HG03196 (cell line): Measurements from ENCODE around the gene LNX1.

Source experiments
- ATAC-seq: cut with Tn5 transposase; IDR thresholded peaks from one replicate; pipeline ENCODE4 v1.9.1; 2021; ENCODE audit not compliant: unreplicated experiment

The LNX1 gene

DNA sequence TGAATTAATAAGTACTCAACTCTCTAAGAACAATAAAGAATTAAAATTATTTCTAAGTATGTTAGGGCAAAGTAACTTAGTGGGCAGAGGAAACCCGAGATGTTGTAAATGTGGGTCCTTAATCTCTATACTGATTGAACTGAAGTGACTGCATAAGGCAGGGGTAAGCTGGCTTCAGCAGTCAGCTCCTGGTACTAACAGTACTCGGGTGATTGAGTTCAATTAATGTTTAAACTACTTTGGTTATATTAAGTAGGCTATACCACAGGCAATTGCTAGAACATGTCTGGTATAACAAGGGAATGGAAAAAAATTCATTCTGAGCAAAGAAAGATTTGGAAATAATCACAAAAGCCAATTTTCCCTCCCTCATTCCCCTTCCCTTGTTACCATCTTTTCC is 90.7 kb downstream of the LNX1 start:
- ATAC-seq: no peak

DNA sequence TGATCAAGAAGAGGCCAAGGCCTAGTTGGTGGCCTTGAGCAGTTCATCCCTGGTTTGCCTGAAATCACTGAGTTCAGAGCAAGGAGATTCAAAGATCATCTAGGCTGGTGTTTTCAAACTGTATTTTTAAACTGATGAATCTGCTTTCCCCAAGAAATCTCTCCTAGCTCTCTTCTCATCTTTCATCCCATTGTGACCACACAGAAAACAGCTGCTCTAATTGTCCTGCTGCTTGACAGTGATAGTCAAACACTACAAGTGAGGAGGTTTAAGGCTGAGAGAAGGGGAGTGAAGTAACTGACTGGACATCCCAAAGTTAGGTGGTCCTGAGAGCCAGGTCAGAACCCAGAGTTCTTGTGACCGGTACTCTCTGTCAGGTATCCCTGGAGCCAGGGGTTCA is 91.5 kb downstream of the LNX1 start:
- no peak for ATAC-seq

DNA sequence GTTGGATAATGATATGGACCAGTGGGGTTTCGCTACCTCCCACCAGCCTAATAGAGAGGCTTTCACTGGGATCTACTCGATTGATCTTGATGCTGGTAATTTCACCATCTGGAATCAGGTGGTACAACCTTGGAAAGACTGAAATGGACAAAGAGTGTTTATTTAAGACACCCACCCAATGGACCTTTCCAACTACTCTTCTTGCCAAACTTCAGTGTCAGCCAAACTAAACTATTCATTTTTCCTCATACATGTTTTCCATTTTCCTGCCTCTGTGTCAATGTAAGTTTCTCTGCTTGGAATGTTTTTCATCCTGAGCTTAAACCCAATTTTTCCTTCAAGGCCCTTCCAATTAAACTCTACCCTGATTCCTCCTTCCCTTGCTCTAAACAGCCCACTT is 92.6 kb downstream of the LNX1 start:
- ATAC-seq: no peak

DNA sequence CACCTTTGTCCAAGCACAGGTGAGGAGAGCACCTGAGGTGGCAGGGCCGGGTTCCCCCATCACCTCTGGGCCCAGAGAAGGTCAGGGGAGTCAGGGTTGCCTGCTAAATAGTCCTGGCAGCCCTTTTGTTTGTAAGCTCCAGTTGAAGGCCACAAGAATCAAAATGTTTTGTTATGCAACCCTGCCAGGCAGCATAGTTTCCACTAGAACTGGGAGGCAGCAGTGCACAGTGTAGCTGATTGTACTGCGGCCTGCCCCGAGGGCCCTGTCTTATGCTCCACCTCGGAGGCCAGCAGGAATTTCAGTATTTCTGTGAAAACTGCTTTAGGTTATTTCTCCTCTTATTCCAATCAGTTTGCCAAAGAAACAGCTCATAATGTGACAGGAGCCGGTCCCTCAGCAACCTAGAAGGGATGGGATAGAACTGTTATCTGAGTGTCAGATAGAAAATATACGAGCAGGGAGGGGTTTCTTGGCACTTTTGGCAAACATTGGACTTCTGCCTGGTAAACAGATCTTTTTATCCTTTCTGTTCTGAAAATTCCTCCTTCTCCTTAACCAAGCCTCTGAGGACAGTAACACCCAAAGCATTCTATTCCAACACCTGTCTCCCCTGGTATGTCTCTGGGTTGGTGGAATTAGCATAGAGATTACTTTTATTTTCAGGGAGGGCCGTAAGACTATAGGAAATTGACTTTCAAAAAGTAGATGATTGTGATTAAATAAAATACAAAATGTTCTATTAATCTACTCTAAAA is 93.6 kb downstream of the LNX1 start:
- ATAC-seq: no peak

DNA sequence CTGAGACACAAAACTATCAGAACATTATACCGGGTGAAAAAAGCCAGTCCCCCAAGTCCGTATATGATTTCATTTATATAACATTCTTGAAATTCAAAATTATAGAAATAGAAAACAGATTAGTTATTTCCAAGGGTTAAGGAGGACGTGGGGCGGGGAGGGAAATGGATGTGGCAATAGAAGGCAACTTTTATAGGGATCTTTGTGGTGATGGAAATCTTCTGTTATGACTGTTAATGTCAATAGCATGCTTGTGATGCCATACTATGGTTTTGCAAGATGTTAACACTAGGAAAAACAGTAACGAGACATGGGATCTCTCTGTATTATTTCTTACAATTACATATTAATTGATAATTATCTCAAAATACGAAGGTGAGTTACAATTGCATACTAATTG is 96.4 kb downstream of the LNX1 start:
- ATAC-seq: no peak

DNA sequence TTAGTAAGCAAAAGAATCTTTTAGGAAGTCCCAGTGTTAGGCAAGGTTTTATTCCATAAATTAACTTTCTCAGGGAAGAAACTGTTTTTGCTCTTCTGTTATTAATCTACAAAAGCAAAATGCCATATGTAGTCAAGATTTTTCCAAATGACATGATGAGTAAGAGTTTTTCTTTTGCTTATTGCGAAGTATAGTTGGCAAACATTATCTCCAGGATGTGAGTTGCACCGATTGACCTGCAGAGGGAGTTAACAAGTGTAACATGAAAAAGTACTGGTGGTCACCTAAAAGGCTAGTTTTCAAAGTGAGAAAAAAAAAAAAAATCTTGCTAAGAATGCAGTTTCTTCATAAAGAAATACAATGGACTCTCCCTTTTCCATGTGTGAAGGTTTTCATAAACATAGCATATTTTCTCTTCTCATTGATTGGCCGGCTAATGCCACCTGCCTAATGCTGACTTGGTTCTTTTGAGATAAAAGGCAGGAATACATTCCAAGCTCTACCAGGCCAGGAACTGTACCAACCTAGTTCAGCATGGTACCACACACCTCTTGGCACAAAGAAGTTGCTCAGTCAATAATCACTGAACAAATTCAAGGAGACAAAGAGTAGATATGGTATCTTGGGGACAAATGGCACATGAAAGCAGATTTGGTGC is 100.2 kb downstream of the LNX1 start:
- ATAC-seq: no peak

DNA sequence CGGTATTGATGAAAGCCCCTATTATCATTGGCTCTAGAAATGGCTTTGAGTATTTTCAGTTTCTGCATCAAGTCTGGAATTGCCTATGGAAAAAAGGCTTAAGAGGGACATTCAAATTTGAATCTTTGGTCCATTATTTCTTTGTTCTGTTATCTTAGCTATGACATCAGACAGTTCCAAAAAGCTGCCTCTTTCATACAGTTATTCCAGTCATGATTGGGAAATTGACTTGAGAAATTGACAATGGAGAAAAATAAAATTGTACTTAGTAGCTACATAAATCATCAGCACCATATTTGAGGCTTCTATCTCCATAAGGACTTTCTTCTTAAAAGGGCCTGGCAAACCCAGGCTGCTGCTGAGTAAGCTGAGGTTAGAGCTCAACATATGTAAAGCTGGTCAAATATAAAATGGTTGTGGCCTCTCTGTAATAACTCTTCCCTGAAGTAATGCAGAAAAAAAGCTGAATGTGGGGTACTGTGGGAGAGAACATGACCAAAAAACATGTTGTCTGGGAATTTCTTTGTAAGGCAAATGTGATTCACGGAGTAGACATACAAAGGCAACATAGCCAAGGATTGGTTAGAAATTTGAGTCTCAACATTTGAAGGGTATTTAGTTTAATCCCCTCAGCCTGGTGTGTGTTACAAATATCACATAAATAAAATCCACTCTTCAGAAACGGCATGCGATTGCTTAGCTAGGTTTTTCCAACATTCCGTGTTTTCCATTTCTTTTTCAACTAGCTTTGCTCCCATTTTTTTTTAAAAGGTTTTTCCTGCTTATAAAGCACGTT is 100.9 kb downstream of the LNX1 start:
- ATAC-seq: no peak

DNA sequence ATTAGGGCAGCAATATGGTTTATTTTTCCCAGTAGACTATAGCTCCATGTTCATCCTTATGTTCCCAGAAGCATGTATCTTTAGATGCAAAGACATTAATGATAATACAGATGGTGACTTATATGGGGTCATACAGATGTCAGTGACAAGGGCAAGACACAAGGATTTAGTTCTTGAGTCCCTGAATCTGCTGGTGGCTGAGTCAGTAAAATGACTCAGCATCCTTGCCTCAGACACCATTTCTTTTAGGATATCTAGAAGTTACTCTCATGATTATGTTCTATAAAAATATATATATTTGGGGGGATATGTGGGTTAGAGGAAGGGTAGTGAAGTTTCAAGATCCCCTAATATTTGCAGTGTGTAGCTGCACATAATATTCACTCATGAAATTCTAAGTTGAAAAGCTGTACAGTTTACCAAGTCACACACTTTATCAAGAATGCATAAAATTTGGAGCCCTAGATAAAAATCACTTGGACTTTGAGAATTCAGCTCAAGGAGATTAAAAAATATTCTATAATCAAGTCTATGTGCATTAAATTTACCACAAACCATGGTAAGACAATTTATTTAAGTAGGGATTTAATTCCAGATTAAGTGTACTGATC is 101.9 kb downstream of the LNX1 start:
- no peak for ATAC-seq

DNA sequence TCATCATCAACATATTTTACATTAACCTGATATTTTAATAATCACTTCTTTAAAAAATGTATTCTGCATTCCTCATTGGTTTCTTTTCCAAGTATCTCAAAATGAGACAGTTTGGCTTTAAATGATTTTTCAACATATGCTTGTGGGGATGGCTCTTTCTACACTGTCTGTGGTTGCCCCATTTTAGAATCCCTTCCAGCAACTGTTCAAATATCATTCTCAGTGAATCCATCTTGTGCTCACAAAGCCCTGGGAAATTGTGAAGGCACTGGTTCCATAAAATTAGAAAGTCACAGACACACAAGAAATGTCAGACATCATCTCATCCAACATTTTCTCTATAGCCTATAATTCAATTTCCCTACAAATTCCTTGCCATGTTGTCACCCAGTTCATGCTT is 103.5 kb downstream of the LNX1 start:
- no peak for ATAC-seq

DNA sequence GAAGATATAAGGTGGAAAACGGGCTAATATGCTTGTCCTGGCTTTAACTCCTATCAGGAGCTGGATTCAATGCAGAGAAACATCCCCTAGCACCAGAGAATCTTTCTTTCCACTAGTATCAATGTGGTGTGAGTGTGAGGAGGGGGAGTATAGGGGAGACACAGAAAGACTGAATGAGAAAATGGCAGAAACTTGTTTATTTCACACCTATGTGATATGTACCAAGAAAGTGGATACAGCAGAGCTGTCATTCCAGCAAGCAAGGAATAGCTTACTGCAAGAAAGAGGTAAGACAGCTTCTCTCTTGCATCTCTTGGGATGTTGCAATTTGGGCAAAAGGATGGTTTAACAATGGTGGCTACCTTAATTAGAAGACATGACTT is 105.6 kb downstream of the LNX1 start:
- ATAC-seq: no peak

DNA sequence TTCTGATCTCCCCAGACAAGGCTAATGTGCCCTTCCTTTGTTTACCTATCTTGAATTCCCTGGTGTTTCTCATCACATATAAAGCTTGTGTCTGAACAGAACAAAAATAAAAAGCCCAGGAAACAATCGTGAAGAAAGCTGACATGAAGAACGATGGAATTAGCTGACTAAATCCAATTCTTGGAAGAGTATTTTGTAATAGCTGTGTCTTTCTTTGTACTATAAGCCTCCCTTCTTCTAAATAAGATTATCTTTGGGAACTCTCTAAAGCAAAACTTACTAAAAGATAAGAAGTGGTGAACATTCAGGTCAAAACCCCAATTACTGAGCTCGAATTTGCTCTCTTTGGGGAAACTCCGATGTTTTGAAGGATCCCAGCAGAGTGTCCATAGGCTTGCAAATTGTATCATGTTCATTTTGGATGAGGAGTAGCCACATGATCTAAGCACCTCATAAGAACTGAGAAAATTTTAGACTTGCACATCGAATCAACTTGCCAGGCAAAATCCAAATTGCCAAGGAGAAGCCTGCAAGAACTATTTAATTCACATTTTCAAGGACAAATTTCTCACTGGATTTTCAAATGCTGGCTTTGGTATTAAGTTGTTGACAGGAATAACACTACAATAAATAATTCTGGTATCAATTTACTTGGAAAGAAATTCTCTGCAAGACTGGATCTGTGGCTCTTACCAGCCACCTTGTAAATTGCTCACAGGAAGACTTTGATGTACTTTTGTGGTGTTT is 106.2 kb downstream of the LNX1 start:
- ATAC-seq: no peak

DNA sequence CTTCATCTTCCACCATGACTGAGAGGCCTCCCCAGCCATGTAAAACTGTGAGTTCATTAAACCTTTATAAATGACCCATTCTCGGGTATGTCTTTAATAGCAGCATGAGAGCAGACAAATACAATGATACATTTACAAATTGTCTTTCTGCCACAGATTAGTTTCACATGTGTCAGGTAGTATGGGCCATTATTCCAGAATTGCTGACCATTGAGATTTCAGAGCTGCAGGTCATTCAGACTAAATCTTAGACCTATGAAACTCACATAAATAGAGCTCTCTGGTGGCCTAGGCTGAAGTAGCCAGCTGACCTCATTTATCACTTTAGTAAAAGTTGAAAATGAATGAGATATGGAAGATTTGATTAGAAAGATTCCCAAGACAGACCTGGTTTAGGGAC is 108.0 kb downstream of the LNX1 start:
- ATAC-seq: no peak

DNA sequence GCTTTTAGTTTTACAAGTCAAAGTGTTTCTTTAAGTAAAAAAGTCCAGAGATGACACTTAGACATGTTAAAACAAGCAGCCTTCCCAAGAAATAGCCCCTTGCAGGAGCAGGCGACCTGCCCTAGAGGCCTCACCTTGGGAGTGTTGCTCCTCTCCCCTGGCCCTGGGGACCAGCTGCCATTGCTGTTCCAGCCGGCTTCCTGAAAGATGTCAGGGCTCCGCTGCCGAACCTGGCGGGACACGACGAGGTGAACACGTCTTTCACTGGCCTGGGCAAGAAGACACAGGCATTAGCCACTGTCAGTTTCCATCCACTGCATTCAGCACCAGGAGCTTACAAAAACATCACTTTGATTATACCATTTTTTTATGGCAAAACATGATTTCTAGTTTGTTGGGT is 109.7 kb downstream of the LNX1 start:
- no peak for ATAC-seq

DNA sequence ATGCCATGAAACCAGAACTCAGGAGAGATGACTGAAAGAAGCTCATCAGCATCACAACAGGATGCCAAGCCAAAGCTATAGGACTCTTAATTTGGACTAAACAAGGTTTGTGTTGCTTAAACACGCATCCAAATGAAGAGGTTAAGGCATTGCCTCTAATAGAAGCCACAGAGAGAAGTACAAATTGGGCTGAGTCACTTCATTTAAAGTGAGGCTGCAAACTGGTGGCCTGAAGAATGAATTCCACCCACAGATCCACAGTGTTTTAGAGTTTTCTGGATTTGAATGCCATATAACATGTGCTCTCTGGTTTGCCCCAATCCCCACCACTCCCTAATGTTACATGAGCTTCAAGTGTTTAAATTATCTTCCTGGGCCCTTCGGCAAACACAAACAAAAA is 110.4 kb downstream of the LNX1 start:
- ATAC-seq: no peak

DNA sequence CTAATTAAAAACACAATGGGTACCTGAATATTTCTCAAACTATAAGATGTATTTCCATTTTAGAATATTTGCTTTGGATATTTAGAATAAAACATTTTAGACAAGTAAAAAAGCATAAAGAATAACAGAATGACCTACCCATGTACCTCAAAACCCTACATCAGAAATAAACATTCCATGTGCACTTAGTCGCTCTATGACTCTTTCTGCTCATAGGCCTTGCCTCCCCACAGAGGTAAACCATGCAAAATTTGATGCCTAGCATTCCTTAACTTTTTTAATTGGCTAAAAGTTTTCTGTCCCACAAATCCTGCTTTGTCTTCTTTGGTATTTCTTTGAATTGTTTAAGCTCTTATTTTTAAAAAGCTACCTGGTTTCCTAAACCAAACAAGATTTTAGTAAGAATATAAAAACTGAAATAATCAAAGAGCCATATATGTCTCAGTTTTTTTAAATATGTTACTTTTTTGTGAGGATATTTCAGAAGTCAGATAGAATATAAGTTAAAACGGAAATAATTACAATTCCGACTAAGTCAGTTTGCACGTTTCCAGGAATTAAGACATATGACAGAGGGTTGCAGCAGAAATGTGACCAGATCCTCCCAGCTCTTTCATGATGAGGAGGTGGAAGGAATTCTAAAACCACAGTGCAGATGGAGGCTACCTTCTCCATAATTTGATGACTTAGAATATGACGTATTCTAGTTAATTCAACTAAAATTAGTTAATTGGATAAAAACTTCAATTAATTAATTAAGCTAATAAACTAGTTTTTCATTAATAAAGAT is 111.4 kb downstream of the LNX1 start:
- no peak for ATAC-seq

DNA sequence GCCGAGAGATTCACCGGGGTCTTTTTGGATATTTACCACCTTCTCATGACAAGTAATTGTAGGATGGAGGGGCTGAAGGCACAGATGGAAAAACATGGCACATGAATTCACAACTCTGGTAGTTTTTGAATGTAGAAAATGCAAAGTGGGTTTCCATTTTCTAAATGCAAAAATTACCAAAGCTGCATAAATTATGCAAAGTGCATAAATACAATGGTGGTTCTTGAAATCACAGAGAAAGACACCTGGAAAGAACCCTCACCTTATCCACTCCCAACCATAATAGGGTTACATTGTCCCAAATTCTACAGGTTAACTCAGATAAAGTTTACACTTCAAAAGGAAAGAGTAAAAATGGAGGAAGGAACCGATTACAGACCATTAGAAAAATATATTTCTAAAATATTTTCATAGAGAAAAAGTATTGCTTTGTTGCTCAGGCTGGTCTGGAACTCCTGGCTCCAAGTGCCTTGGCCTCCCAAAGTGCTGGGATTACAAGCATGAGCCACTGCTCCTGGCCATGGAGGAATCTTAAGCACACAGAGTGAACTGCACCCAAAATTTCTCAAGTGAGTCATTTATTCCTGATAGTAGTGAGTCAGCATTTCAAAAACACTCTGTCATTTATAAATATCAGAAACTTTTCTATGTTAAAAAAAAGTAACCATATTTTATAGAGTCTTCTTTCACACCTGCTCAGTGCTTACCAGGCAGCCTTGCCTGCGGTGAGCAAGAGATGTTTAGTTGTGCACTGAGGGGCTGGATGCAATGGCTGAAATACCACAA is 112.4 kb downstream of the LNX1 start:
- no peak for ATAC-seq

DNA sequence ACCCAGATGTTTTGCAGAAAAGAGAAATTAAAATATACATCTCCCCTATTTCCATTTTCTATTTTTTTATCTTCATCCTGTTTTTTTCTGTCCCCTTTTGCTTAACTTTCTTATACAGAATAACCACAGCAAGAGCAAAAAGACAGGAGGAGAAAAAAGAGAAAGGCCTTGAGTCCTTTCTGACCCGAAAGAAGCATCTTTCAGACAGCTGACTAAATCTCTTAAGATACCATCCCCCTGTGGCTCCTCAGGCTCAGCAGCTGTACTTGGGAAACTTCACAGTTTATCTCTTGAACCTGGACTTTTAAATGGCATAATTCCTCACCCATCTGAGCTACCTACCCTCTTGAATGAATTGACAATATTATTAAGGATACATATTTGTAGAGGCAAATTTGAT is 113.7 kb downstream of the LNX1 start:
- ATAC-seq: no peak

DNA sequence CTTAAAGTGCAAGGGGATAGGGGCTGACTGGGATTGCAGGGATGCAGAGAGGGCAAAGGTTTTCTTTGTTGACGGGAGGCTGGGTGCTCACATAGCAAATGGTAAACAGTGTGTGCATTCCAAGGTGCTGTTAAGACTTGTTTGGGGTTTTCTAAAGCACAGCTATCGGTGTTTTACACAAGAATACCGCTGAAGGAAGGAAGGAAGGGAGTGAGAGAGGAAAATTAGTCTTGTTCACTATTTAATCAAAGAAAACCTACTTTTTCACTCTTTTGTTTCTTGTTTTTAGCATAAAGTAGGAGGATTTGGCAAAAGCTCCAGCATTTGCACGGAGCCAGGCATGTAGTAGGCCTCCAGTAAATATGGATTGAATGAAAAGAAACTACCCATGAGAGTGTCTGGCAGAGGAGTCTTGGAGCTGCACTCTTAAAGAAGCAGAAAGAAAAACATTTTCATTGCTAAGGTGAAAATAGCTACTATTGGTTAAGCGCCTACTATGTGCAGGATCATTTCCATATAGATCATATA is 114.2 kb downstream of the LNX1 start:
- ATAC-seq: no peak
